ENCODE data around the gene DHCR24.
"Not testable (repeated sequence)": the region's sequence is repeated elsewhere in the genome, so short reads cannot be mapped to it uniquely, and the experiment has no call there.

DHCR24 gene

GRCh38 chr1:54927472-54928240, 40.7 kb upstream of the DHCR24 start:
- peak; percentile 92 for DNase-seq (ENCODE audit: low read depth)
- TF ChIP-seq CTCF (conservative IDR thresholded peaks at IDR 0.05; ENCODE audit: low read depth, low read length): no peak
- no peak overlapping the region for H3K4me3 ChIP-seq (ENCODE audit: low read depth, low read length)

- no peak overlapping the region for H3K4me3 ChIP-seq (ENCODE audit: low read depth, low read length)
- TF ChIP-seq CTCF (conservative IDR thresholded peaks at IDR 0.05; ENCODE audit: low read depth, low read length): no peak
- DNase-seq (ENCODE audit: low read depth): no peak
These were observed 40.0 kb upstream of the DHCR24 start for GRCh38 chr1:54926970-54927369.

GRCh38 chr1:54922921-54923421, 36.0 kb upstream of the DHCR24 start:
- no peak for TF ChIP-seq CTCF (conservative IDR thresholded peaks at IDR 0.05; ENCODE audit: low read depth, low read length)
- no peak overlapping the region for H3K4me3 ChIP-seq (ENCODE audit: low read depth, low read length)
- no peak for DNase-seq (ENCODE audit: low read depth)

- H3K4me3 ChIP-seq (ENCODE audit: low read depth, low read length): no peak overlapping the region
- TF ChIP-seq CTCF (conservative IDR thresholded peaks at IDR 0.05; ENCODE audit: low read depth, low read length): no peak
- no peak for DNase-seq (ENCODE audit: low read depth)
These were observed 35.2 kb upstream of the DHCR24 start for GRCh38 chr1:54922040-54922761.

GRCh38 chr1:54919367-54920359, 32.7 kb upstream of the DHCR24 start:
- TF ChIP-seq CTCF (conservative IDR thresholded peaks at IDR 0.05; ENCODE audit: low read depth, low read length): no peak
- no peak for DNase-seq (ENCODE audit: low read depth)
- no peak overlapping the region for H3K4me3 ChIP-seq (ENCODE audit: low read depth, low read length)

DNA sequence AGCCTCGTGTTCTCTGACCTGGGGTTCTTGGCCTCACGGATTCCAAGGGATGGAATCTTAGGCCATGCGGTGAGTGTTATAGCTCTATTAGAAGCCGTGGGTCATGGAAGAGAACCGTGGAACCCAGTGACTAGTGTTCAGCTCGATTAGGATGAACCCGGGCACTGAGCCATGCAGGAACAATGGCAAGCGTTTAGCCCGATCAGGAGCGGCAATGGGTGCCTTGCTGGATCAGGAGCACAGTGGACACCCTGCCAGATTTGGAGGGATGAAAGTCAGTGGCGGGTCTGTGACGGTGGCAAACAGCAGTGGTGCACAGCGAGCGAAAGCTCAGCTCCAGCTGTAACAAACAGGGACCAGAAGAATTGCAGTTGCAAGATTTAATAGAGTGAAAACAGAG, 24.1 kb upstream of the DHCR24 start:
- not testable (repeated sequence) for DNase-seq (ENCODE audit: low read depth); H3K4me3 ChIP-seq (ENCODE audit: low read depth, low read length)

- H3K4me3 ChIP-seq (ENCODE audit: low read depth, low read length): no peak overlapping the region
- no peak for TF ChIP-seq CTCF (conservative IDR thresholded peaks at IDR 0.05; ENCODE audit: low read depth, low read length)
- DNase-seq (ENCODE audit: low read depth): no peak
These were observed 19.6 kb upstream of the DHCR24 start for GRCh38 chr1:54906586-54906985.
